MM.1S (cell line): ENCODE data around the gene GNLY.
A peak's percentile ranks its signal among the peaks of the same experiment; 100 is the strongest.

ENCODE experiments used
- DNase-seq: peaks from one replicate; pipeline ENCODE4 v3.0.0-alpha.2; 2015
- H2AFZ ChIP-seq: fragments of 300-600 bp; sonication (generic); 2 replicates; pipeline ENCODE4 v1.6.0; 2016; ENCODE audit warnings: antibody characterized with exemption, low read length
- H3F3A ChIP-seq: fragments of 300-600 bp; sonication (generic); 2 replicates; pipeline ENCODE4 v1.6.1; 2016; ENCODE audit warnings: mild to moderate bottlenecking, antibody characterized with exemption, low read length, moderate library complexity, mixed read lengths; ENCODE audit not compliant: insufficient read depth
- H3K27ac ChIP-seq: fragments of 300-600 bp; sonication (generic); 2 replicates; pipeline ENCODE4 v1.5.1; 2016; ENCODE audit warnings: mild to moderate bottlenecking, low read length
- H3K27me3 ChIP-seq: fragments of 300-600 bp; sonication (generic); replicated peaks from 2 replicates; pipeline ENCODE4 v1.6.0; 2016; ENCODE audit warnings: low read length; ENCODE audit not compliant: insufficient read depth
- H3K36me3 ChIP-seq: fragments of 300-600 bp; sonication (generic); replicated peaks from 2 replicates; pipeline ENCODE4 v1.6.1; 2016; ENCODE audit warnings: mild to moderate bottlenecking, low read length, mixed read lengths; ENCODE audit not compliant: insufficient read depth
- H3K4me1 ChIP-seq: fragments of 300-600 bp; sonication (generic); 2 replicates; pipeline ENCODE4 v1.6.1; 2016; ENCODE audit warnings: low read length, mixed read lengths
- H3K4me2 ChIP-seq: fragments of 300-600 bp; sonication (generic); 2 replicates; pipeline ENCODE4 v1.6.0; 2016; ENCODE audit warnings: low read depth, low read length
- H3K4me3 ChIP-seq: fragments of 300-600 bp; sonication (generic); 2 replicates; pipeline ENCODE4 v1.5.1; 2016; ENCODE audit warnings: low read length, mixed read lengths
- H3K79me2 ChIP-seq: fragments of 300-600 bp; sonication (generic); 2 replicates; pipeline ENCODE4 v1.6.1; 2016; ENCODE audit warnings: mixed run types, low read length, mixed read lengths
- H3K9ac ChIP-seq: fragments of 300-600 bp; sonication (generic); 2 replicates; pipeline ENCODE4 v1.6.1; 2016; ENCODE audit warnings: low read length, mixed read lengths
- H3K9me2 ChIP-seq: fragments of 300-600 bp; sonication (generic); replicated peaks from 2 replicates; pipeline ENCODE4 v1.6.1; 2016; ENCODE audit warnings: mild to moderate bottlenecking, low read length, mixed read lengths; ENCODE audit not compliant: insufficient read depth
- H3K9me3 ChIP-seq: fragments of 300-600 bp; sonication (generic); replicated peaks from 2 replicates; pipeline ENCODE4 v1.6.1; 2016; ENCODE audit warnings: mild to moderate bottlenecking, low read length, mixed read lengths; ENCODE audit not compliant: insufficient read depth
- H4K20me1 ChIP-seq: fragments of 300-600 bp; sonication (generic); 2 replicates; pipeline ENCODE4 v1.6.1; 2016; ENCODE audit warnings: mild to moderate bottlenecking, low read length, moderate library complexity, mixed read lengths; ENCODE audit not compliant: insufficient read depth
- EZH2 ChIP-seq: fragments of 300-600 bp; sonication (generic); optimal IDR thresholded peaks from 2 replicates; pipeline ENCODE3; 2017; ENCODE audit warnings: low read depth, mild to moderate bottlenecking, antibody characterized with exemption, low read length, mixed read lengths
- EZH2phosphoT487 ChIP-seq: fragments of 300-600 bp; sonication (generic); IDR thresholded peaks from 2 replicates; pipeline ENCODE4 v1.6.1; 2018; ENCODE audit warnings: antibody characterized with exemption, low read length
- TF ChIP-seq, protein P1 (sequence below): fragments of 300-600 bp; sonication (generic); IDR thresholded peaks from 2 replicates; pipeline ENCODE4 v1.5.1; 2016; ENCODE audit warnings: antibody characterized with exemption, low read length, mixed read lengths

GNLY gene

DNA sequence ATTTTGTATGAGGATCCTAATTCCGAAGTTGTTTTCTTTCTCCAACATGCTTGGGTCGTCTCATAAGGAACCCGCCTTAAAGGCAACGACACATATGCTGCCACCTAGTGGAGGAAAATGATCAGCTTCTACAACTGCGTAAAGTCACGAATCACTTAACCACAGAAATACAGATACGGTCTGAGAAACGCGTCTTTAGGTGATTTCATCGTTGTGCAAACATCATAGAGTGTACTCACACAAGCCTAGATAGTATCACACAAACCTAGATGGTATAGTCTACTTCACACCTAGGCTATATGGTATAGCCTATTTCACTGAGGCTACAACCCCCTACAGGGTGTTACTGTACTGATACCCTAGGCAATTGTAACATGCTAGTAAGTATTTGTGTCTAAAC lies 13.1 kb downstream of the GNLY start:
- Histone ChIP-seq H3K36me3 (no peaks in the 10 kb centered on the region), H3K4me2 (peak overlapping the region; percentile 20; the same call in 1 of the 2 replicates)

DNA sequence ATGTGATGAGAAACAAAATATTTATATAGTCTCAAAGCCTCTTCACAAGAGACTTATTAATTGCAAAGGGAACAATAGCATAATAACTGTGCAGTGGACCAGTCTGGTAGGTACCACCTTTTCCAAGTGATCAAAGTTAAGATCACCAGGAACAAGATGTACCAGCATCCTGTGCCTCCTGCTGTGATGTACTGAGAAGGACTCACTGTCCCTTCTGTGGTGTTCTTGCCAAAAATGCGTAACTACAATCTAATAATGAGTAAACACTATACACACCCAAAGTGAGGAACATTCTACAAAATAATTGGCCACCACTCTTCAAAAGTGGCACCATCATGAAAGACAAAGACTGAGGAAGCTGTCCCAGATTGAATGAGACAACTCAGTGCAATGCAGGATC lies 14.5 kb downstream of the GNLY start:
- H3K9me3 ChIP-seq = no peaks in the 10 kb centered on the region
- no peaks in the 10 kb centered on the region for H3K79me2 ChIP-seq
- peaks cover 11% of the 10 kb centered on the region for H3F3A ChIP-seq
- peaks cover 53% of the 10 kb centered on the region for H3K4me1 ChIP-seq
- H3K4me3 ChIP-seq = no peak overlapping the region
- H4K20me1 ChIP-seq = no peaks in the 10 kb centered on the region
- no peak overlapping the region for H3K9ac ChIP-seq
- DNase-seq = no peak
- no peaks in the 10 kb centered on the region for H3K36me3 ChIP-seq
- H2AFZ ChIP-seq = no peak overlapping the region
- no peak overlapping the region for H3K4me2 ChIP-seq
- no peak overlapping the region for H3K27ac ChIP-seq
- no peaks in the 10 kb centered on the region for H3K9me2 ChIP-seq
- H3K27me3 ChIP-seq = no peaks in the 10 kb centered on the region
- TF ChIP-seq, protein P1, sequence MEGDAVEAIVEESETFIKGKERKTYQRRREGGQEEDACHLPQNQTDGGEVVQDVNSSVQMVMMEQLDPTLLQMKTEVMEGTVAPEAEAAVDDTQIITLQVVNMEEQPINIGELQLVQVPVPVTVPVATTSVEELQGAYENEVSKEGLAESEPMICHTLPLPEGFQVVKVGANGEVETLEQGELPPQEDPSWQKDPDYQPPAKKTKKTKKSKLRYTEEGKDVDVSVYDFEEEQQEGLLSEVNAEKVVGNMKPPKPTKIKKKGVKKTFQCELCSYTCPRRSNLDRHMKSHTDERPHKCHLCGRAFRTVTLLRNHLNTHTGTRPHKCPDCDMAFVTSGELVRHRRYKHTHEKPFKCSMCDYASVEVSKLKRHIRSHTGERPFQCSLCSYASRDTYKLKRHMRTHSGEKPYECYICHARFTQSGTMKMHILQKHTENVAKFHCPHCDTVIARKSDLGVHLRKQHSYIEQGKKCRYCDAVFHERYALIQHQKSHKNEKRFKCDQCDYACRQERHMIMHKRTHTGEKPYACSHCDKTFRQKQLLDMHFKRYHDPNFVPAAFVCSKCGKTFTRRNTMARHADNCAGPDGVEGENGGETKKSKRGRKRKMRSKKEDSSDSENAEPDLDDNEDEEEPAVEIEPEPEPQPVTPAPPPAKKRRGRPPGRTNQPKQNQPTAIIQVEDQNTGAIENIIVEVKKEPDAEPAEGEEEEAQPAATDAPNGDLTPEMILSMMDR = no peak
- no peak for TF ChIP-seq EZH2phosphoT487
- TF ChIP-seq EZH2 = no peak

More for the DNA sequence above, 13.1 kb downstream of the GNLY start:
- H3K4me3 ChIP-seq = no peak overlapping the region
- no peak overlapping the region for H3K9ac ChIP-seq
- peaks cover 63% of the 10 kb centered on the region for H3K4me1 ChIP-seq
- no peaks in the 10 kb centered on the region for H3K9me2 ChIP-seq
- H3F3A ChIP-seq = peaks cover 11% of the 10 kb centered on the region
- peak; percentile 89 for DNase-seq
- no peaks in the 10 kb centered on the region for H3K79me2 ChIP-seq
- H3K27me3 ChIP-seq = no peaks in the 10 kb centered on the region
- no peak for TF ChIP-seq EZH2phosphoT487
- TF ChIP-seq, protein P1 = peak; percentile 89
- H3K27ac ChIP-seq = no peak overlapping the region
- no peaks in the 10 kb centered on the region for H4K20me1 ChIP-seq
- H2AFZ ChIP-seq = peak overlapping the region; percentile 29
- H3K9me3 ChIP-seq = no peaks in the 10 kb centered on the region

DNA sequence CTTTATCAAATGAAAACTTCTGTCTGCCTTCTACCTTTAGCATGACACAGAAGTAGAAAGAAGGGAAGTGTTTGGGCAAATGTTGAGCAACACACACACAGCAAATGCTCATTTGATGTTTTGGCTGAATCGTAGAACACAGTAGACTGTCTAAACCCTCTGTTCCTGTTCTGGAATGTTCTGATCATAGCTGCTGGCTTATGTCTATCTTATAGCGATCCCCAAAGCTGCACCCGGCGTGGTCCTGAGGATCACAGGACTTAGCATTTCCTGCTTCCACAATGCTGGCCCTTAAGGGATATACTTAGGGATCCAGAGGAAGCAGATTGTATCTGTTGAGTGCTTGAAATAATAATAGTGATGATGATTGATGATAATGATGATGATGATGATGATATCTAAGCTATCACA lies 15.2 kb downstream of the GNLY start:
- Histone ChIP-seq H3K79me2 (no peaks in the 10 kb centered on the region), H3K4me2 (no peak overlapping the region), H3K9ac (no peak overlapping the region), H3K4me1 (peaks cover 46% of the 10 kb centered on the region), H4K20me1 (no peaks in the 10 kb centered on the region), H3K9me2 (no peaks in the 10 kb centered on the region), H3K36me3 (no peaks in the 10 kb centered on the region), H3K4me3 (no peak overlapping the region), H3F3A (peaks cover 11% of the 10 kb centered on the region), H2AFZ (no peak overlapping the region), H3K27ac (no peak overlapping the region), H3K9me3 (no peaks in the 10 kb centered on the region), H3K27me3 (no peaks in the 10 kb centered on the region)
- no peak for DNase-seq
- TF ChIP-seq EZH2phosphoT487 (no peak), EZH2 (no peak)
- TF ChIP-seq, protein P1 = no peak
